ENCODE measurements around the gene LRRFIP1. TPM values are rescaled to one million over a fixed set of nuclear protein-coding genes. Genes with fewer than 3 reads are reported as not detected.
A peak's percentile ranks its signal among the peaks of the same experiment; 100 is the strongest.

The LRRFIP1 gene
- total RNA-seq, 1 donor from 2014 or later, result 40.7 TPM

- DNase-seq (ENCODE audit: low spot score), result no peak
- Histone ChIP-seq H3K27ac (no peak overlapping the region), H3K9me3 (ENCODE audit: low read depth) (no peaks in the 10 kb centered on the region), H3K4me3 (no peak overlapping the region), H2AFZ (replicated peaks) (no peak overlapping the region), H3K9ac (no peak overlapping the region), H3K4me2 (no peak overlapping the region), H3F3A (ENCODE audit: low read depth) (no peaks in the 10 kb centered on the region), H3K36me3 (no peaks in the 10 kb centered on the region), H3K4me1 (peaks cover 8% of the 10 kb centered on the region), H4K20me1 (ENCODE audit: low read depth) (peaks cover 13% of the 10 kb centered on the region), H3K27me3 (no peaks in the 10 kb centered on the region), H3K79me2 (ENCODE audit: low read depth) (no peaks in the 10 kb centered on the region)
- H3K27ac Mint-ChIP-seq, result peak overlapping the region; percentile 69
- H3K36me3 Mint-ChIP-seq, result peaks cover 7% of the 10 kb centered on the region
- peaks cover 10% of the 10 kb centered on the region for H3K9me3 Mint-ChIP-seq
- H3K4me1 Mint-ChIP-seq, result peaks cover 57% of the 10 kb centered on the region
- H3K4me3 Mint-ChIP-seq, result no peak overlapping the region
- TF ChIP-seq CTCF (IDR thresholded peaks at IDR 0.05), result no peak
- TF ChIP-seq EZH2 (IDR thresholded peaks at IDR 0.05), result no peak
- TF ChIP-seq EZH2phosphoT487 (IDR thresholded peaks at IDR 0.05), result no peak
- H3K27me3 Mint-ChIP-seq (ENCODE audit: insufficient read depth, low read depth), result peaks cover 10% of the 10 kb centered on the region
Measured at GRCh38 chr2:237661270-237661669, 33.9 kb downstream of the LRRFIP1 start.

DNA sequence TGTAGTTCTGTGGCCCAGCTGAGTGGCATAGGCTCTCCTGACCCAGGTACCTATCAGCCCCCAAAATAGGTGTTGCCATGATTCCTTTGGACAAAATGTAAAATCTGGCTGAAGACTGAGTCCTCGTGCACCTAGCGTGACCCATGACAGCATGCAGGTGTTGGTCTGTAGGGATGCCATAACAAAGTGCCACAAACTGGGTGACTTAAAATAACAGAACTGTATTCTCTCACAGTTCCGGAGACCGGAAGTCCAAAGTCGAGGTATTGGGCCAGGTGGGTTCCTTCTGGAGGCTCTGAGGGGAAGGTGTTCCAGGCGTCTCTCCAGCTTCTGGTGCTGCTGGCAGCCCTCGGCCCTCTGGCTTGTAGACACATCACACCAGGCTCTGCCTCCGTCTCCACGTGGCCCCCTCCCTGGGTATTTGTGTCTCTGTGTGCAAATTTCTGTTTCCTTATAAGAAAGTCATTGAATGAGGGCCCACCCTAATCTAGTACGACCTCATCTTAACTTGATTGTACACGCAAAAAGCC, 34.5 kb downstream of the LRRFIP1 start:
- H3K9me3 ChIP-seq (ENCODE audit: low read depth), result no peaks in the 10 kb centered on the region
- Mint-ChIP-seq H3K9me3 (peaks cover 8% of the 10 kb centered on the region), H3K27me3 (ENCODE audit: insufficient read depth, low read depth) (peaks cover 15% of the 10 kb centered on the region), H3K4me3 (no peak overlapping the region), H3K4me1 (peaks cover 63% of the 10 kb centered on the region), H3K27ac (peak overlapping the region; percentile 79), H3K36me3 (peaks cover 5% of the 10 kb centered on the region)
- no peaks in the 10 kb centered on the region for H3K27me3 ChIP-seq
- no peak overlapping the region for H3K9ac ChIP-seq
- DNase-seq (ENCODE audit: low spot score), result no peak
- H3K4me1 ChIP-seq, result peaks cover 8% of the 10 kb centered on the region
- no peaks in the 10 kb centered on the region for H3K79me2 ChIP-seq (ENCODE audit: low read depth)
- H3F3A ChIP-seq (ENCODE audit: low read depth), result no peaks in the 10 kb centered on the region
- H4K20me1 ChIP-seq (ENCODE audit: low read depth), result peaks cover 13% of the 10 kb centered on the region
- TF ChIP-seq EZH2 (IDR thresholded peaks at IDR 0.05) (no peak), CTCF (IDR thresholded peaks at IDR 0.05) (no peak), EZH2phosphoT487 (IDR thresholded peaks at IDR 0.05) (no peak)
- H3K27ac ChIP-seq, result no peak overlapping the region
- H3K4me3 ChIP-seq, result no peak overlapping the region
- no peak overlapping the region for H2AFZ ChIP-seq (replicated peaks)
- no peaks in the 10 kb centered on the region for H3K36me3 ChIP-seq
- no peak overlapping the region for H3K4me2 ChIP-seq

- H3K27ac Mint-ChIP-seq, result peak overlapping the region; percentile 79
- Histone ChIP-seq H2AFZ (replicated peaks) (no peak overlapping the region), H3K27me3 (no peaks in the 10 kb centered on the region), H4K20me1 (ENCODE audit: low read depth) (peaks cover 13% of the 10 kb centered on the region), H3K79me2 (ENCODE audit: low read depth) (no peaks in the 10 kb centered on the region), H3K4me3 (no peak overlapping the region), H3K27ac (no peak overlapping the region), H3K36me3 (no peaks in the 10 kb centered on the region), H3K9me3 (ENCODE audit: low read depth) (no peaks in the 10 kb centered on the region), H3K4me2 (no peak overlapping the region), H3K4me1 (peaks cover 8% of the 10 kb centered on the region), H3K9ac (no peak overlapping the region), H3F3A (ENCODE audit: low read depth) (no peaks in the 10 kb centered on the region)
- no peaks in the 10 kb centered on the region for H3K36me3 Mint-ChIP-seq
- H3K27me3 Mint-ChIP-seq (ENCODE audit: insufficient read depth, low read depth), result peaks cover 15% of the 10 kb centered on the region
- peak overlapping the region; percentile 71 for H3K4me3 Mint-ChIP-seq
- peaks cover 2% of the 10 kb centered on the region for H3K9me3 Mint-ChIP-seq
- H3K4me1 Mint-ChIP-seq, result peaks cover 69% of the 10 kb centered on the region
- DNase-seq (ENCODE audit: low spot score), result peak; percentile 84
- no peak for TF ChIP-seq CTCF (IDR thresholded peaks at IDR 0.05)
- no peak for TF ChIP-seq EZH2 (IDR thresholded peaks at IDR 0.05)
- no peak for TF ChIP-seq EZH2phosphoT487 (IDR thresholded peaks at IDR 0.05)
Measured at GRCh38 chr2:237662671-237663093, 35.3 kb downstream of the LRRFIP1 start.

All from neural progenitor cell (in vitro differentiated cells).